Measurements from ENCODE around the gene MFAP3. TPM values are rescaled to one million over a fixed set of nuclear protein-coding genes. Genes with fewer than 3 reads are reported as not detected.

Gene MFAP3
- total RNA-seq, 2 experiments from 2014 or later = 27.7 to 29.9 TPM

DNA sequence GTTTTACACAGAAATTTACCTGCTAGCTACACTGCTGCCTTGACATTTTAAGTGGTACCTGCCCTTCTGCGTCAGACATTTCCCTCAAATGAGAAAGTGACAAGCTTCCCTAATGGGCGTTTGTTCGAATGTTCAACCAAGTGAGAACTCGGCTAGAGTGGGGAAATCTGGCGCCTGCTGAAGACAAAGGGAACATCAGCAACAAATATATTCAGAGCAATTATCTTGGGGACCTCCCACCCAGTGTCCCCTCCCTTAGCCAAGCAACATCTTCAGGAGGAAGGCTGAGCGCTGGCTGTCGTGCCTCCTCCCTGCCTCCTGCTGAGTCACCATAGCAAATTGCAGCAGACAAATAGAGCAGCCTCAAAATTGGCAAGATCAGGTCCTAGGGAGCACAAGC lies 57.1 kb downstream of the MFAP3 start:
- CTCF ChIA-PET (ENCODE audit: unreplicated experiment) = no interaction called here
- Histone ChIP-seq H3K27ac (ENCODE audit: low read depth, low read length, poor library complexity, severe bottlenecking) (no peak overlapping the region), H2AFZ (ENCODE audit: low read length) (no peak overlapping the region), H3K79me2 (ENCODE audit: insufficient read depth, low read depth, low read length) (no peaks in the 10 kb centered on the region), H3K9me3 (ENCODE audit: low read length) (no peaks in the 10 kb centered on the region), H3K9me2 (ENCODE audit: insufficient read depth, low read length) (no peaks in the 10 kb centered on the region), H3K36me3 (ENCODE audit: insufficient read depth, low read length) (no peaks in the 10 kb centered on the region), H3K4me3 (ENCODE audit: low read depth, low read length, poor library complexity, severe bottlenecking) (no peak overlapping the region), H4K20me1 (ENCODE audit: insufficient read depth, low read length) (no peaks in the 10 kb centered on the region), H3K4me2 (ENCODE audit: low read length) (no peak overlapping the region), H3K4me1 (ENCODE audit: insufficient read depth, low read length, poor library complexity, severe bottlenecking) (no peaks in the 10 kb centered on the region)
- no peak for TF ChIP-seq CTCF (conservative IDR thresholded peaks at IDR 0.05; ENCODE audit: low read length)
- no peak for TF ChIP-seq EZH2phosphoT487 (IDR thresholded peaks at IDR 0.05; ENCODE audit: borderline replicate concordance, low read depth, low read length)
- DNase-seq (ENCODE audit: low spot score) = no peak
- BruUV-seq (replicated peaks) = no TSS peak
- intact Hi-C loops (cut with micrococcal nuclease; ENCODE audit: unreplicated experiment) = no loop called here
- POLR2A ChIA-PET = no interaction called here

- no peaks in the 10 kb centered on the region for H3K9me3 ChIP-seq (ENCODE audit: low read length)
- H2AFZ ChIP-seq (ENCODE audit: low read length) = no peak overlapping the region
- ChIA-PET CTCF (ENCODE audit: unreplicated experiment) (no interaction called here), POLR2A (interaction anchor here (0.6 kb wide), 1 partner anchor 156 kb away, joined by 4 read pairs; no protein-coding TSS in a partner anchor)
- no peak for TF ChIP-seq EZH2phosphoT487 (IDR thresholded peaks at IDR 0.05; ENCODE audit: borderline replicate concordance, low read depth, low read length)
- TF ChIP-seq CTCF (conservative IDR thresholded peaks at IDR 0.05; ENCODE audit: low read length) = no peak
- H3K4me3 ChIP-seq (ENCODE audit: low read depth, low read length, poor library complexity, severe bottlenecking) = no peak overlapping the region
- no peak overlapping the region for H3K27ac ChIP-seq (ENCODE audit: low read depth, low read length, poor library complexity, severe bottlenecking)
- intact Hi-C loops (cut with micrococcal nuclease; ENCODE audit: unreplicated experiment) = no loop called here
- peak; percentile 14 for DNase-seq (ENCODE audit: low spot score)
- H3K36me3 ChIP-seq (ENCODE audit: insufficient read depth, low read length) = no peaks in the 10 kb centered on the region
- no peaks in the 10 kb centered on the region for H3K9me2 ChIP-seq (ENCODE audit: insufficient read depth, low read length)
- H3K4me1 ChIP-seq (ENCODE audit: insufficient read depth, low read length, poor library complexity, severe bottlenecking) = no peaks in the 10 kb centered on the region
- no peak overlapping the region for H3K4me2 ChIP-seq (ENCODE audit: low read length)
- H3K79me2 ChIP-seq (ENCODE audit: insufficient read depth, low read depth, low read length) = no peaks in the 10 kb centered on the region
- BruUV-seq (replicated peaks) = no TSS peak
- no peaks in the 10 kb centered on the region for H4K20me1 ChIP-seq (ENCODE audit: insufficient read depth, low read length)
Measured at GRCh38 chr5:154097031-154097430, 58.3 kb downstream of the MFAP3 start.

DNA sequence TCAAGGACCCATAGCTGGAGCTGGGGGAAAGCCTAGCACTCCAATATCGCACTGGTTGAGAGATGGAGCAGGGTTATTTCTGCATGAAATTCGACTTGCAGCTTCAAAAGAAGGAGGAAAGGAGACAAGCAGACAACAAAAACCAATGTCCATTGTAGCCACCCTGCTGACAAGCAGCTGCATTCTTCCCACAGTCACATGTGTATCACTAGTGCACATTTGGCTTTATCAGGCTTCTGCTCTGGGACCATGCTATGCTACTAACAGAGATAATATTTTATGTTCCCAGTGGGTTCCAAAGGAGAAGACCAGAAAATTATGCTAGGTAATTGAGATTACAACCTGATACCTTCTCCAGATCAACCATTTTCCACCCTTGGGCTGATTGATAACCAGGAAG lies 59.7 kb downstream of the MFAP3 start:
- intact Hi-C loops (cut with micrococcal nuclease; ENCODE audit: unreplicated experiment) = no loop called here
- Histone ChIP-seq H3K9me2 (ENCODE audit: insufficient read depth, low read length) (no peaks in the 10 kb centered on the region), H3K9me3 (ENCODE audit: low read length) (no peaks in the 10 kb centered on the region), H3K4me3 (ENCODE audit: low read depth, low read length, poor library complexity, severe bottlenecking) (no peak overlapping the region), H3K4me1 (ENCODE audit: insufficient read depth, low read length, poor library complexity, severe bottlenecking) (no peaks in the 10 kb centered on the region), H3K27ac (ENCODE audit: low read depth, low read length, poor library complexity, severe bottlenecking) (no peak overlapping the region), H3K4me2 (ENCODE audit: low read length) (no peak overlapping the region), H2AFZ (ENCODE audit: low read length) (no peak overlapping the region), H4K20me1 (ENCODE audit: insufficient read depth, low read length) (no peaks in the 10 kb centered on the region), H3K36me3 (ENCODE audit: insufficient read depth, low read length) (no peaks in the 10 kb centered on the region), H3K79me2 (ENCODE audit: insufficient read depth, low read depth, low read length) (no peaks in the 10 kb centered on the region)
- CTCF ChIA-PET (ENCODE audit: unreplicated experiment) = no interaction called here
- TF ChIP-seq EZH2phosphoT487 (IDR thresholded peaks at IDR 0.05; ENCODE audit: borderline replicate concordance, low read depth, low read length) (no peak), CTCF (conservative IDR thresholded peaks at IDR 0.05; ENCODE audit: low read length) (no peak)
- BruUV-seq (replicated peaks) = no TSS peak
- no peak for DNase-seq (ENCODE audit: low spot score)
- POLR2A ChIA-PET = no interaction called here

All from OCI-LY7 (cell line).